Peyer's patch (tissue), 4 donors: Measurements from ENCODE around the gene USP3.

Experiments
- CTCF ChIP-seq, 6 experiments: fragments of 450-650 bp in 4 of 6; fragments of 200-600 bp in 2 of 6; sonication (generic) in 1 of 6; IDR thresholded peaks; one replicate each; pipeline ENCODE4 v1.5.1; 2017 to 2019; ENCODE audit warnings: antibody characterized with exemption in 6 of 6, mild to moderate bottlenecking in 3 of 6, moderate library complexity in 1 of 6
- POLR2A ChIP-seq, 2 donors: fragments of 450-650 bp; IDR thresholded peaks; one replicate each; pipeline ENCODE4 v1.5.1; 2017; ENCODE audit warnings: antibody characterized with exemption in 2 of 2, mild to moderate bottlenecking in 2 of 2, moderate library complexity in 2 of 2

GRCh38 chr15:63514531-63514943 lies 10.1 kb downstream of the USP3 start:
- TF ChIP-seq CTCF (IDR thresholded peaks at IDR 0.05) (no peak), POLR2A (IDR thresholded peaks at IDR 0.05) (no peak)
